A673 (cell line): ENCODE results near the gene VAMP3. TPM values are rescaled to one million over a fixed set of nuclear protein-coding genes. Genes with fewer than 3 reads are reported as not detected.

Experiments used
- BruUV-seq: library from RNA; stranded (reverse); fragments of 400-500 nt; replicated peaks from 2 replicates; lab custom pipeline; 2021; lab: Mats Ljungman, UMichigan
- CTCF ChIA-PET: fragments of 300-600 bp; sonication (Branson Sonifier 250); formaldehyde crosslinking; loops from one replicate; lab custom pipeline; 2022; ENCODE audit warnings: antibody characterized with exemption; lab: Charles Lee
- POLR2A ChIA-PET: fragments of 300-600 bp; sonication (Branson Sonifier 250); formaldehyde crosslinking; loops from one replicate; lab custom pipeline; 2022; ENCODE audit warnings: antibody characterized with exemption; ENCODE audit not compliant: low non-redundant PET; lab: Charles Lee
- DNase-seq: peaks from one replicate; pipeline ENCODE4 v3.0.0-alpha.2; 2015; ENCODE audit warnings: low spot score
- H3K27ac ChIP-seq: fragments of 200-600 bp; sonication (generic); 2 replicates; pipeline ENCODE4 v1.5.1; 2016; ENCODE audit warnings: mixed run types, low read depth, mild to moderate bottlenecking, mixed read lengths, antibody characterized with exemption, low read length; ENCODE audit not compliant: poor library complexity, severe bottlenecking
- H3K27me3 ChIP-seq: fragments of 200-600 bp; sonication (generic); replicated peaks from 2 replicates; pipeline ENCODE4 v1.6.1; 2017; ENCODE audit warnings: mixed run types, low read depth, mild to moderate bottlenecking, mixed read lengths, antibody characterized with exemption, low read length; ENCODE audit not compliant: insufficient read depth, poor library complexity
- H3K36me3 ChIP-seq: fragments of 200-600 bp; sonication (generic); 2 replicates; pipeline ENCODE4 v1.6.1; 2016; ENCODE audit warnings: mixed run types, mild to moderate bottlenecking, mixed read lengths, antibody characterized with exemption, low read length; ENCODE audit not compliant: insufficient read depth, poor library complexity, severe bottlenecking
- H3K4me1 ChIP-seq: fragments of 200-600 bp; sonication (generic); 2 replicates; pipeline ENCODE4 v1.6.1; 2017; ENCODE audit warnings: mixed run types, mild to moderate bottlenecking, mixed read lengths, antibody characterized with exemption, low read length; ENCODE audit not compliant: insufficient read depth, poor library complexity, severe bottlenecking
- H3K4me3 ChIP-seq: fragments of 200-600 bp; sonication (generic); 2 replicates; pipeline ENCODE4 v1.5.1; 2016; ENCODE audit warnings: low read depth, mixed run types, mild to moderate bottlenecking, mixed read lengths, low read length; ENCODE audit not compliant: poor library complexity, severe bottlenecking
- H3K9me3 ChIP-seq: fragments of 200-600 bp; sonication (generic); 2 replicates; pipeline ENCODE4 v1.6.1; 2016; ENCODE audit warnings: mixed run types, low read depth, mild to moderate bottlenecking, mixed read lengths, antibody characterized with exemption, low read length; ENCODE audit not compliant: poor library complexity, severe bottlenecking
- EZH2 ChIP-seq: fragments of 200-600 bp; sonication (generic); IDR thresholded peaks from 2 replicates; pipeline ENCODE4 v1.6.1; 2017; ENCODE audit warnings: borderline replicate concordance, low read depth, mild to moderate bottlenecking, mixed read lengths, antibody characterized with exemption, low read length; ENCODE audit not compliant: poor library complexity, severe bottlenecking
- intact Hi-C: fragments of 100-400 bp; cut with micrococcal nuclease; formaldehyde crosslinking; loops from one replicate; pipeline ENCODE4 v1.10.0; 2022; ENCODE audit not compliant: unreplicated experiment
- total RNA-seq: library from RNA; stranded (reverse); gene quantifications from 2 replicates; pipeline ENCODE4 v1.2.3, GENCODE V29; 2021
- TF ChIP-seq, protein P1 (sequence below): fragments of 300-800, 200-600 bp; sonication (generic); conservative IDR thresholded peaks from 2 replicates; pipeline ENCODE4 v1.5.1; 2017; ENCODE audit warnings: low read depth, mild to moderate bottlenecking, antibody characterized with exemption, low read length, moderate library complexity, mixed read lengths

VAMP3 gene
- total RNA-seq, 1 experiment from 2014 or later: 76.2 TPM

- BruUV-seq: no TSS peak
- TF ChIP-seq, protein P1, sequence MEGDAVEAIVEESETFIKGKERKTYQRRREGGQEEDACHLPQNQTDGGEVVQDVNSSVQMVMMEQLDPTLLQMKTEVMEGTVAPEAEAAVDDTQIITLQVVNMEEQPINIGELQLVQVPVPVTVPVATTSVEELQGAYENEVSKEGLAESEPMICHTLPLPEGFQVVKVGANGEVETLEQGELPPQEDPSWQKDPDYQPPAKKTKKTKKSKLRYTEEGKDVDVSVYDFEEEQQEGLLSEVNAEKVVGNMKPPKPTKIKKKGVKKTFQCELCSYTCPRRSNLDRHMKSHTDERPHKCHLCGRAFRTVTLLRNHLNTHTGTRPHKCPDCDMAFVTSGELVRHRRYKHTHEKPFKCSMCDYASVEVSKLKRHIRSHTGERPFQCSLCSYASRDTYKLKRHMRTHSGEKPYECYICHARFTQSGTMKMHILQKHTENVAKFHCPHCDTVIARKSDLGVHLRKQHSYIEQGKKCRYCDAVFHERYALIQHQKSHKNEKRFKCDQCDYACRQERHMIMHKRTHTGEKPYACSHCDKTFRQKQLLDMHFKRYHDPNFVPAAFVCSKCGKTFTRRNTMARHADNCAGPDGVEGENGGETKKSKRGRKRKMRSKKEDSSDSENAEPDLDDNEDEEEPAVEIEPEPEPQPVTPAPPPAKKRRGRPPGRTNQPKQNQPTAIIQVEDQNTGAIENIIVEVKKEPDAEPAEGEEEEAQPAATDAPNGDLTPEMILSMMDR: no peak
- TF ChIP-seq EZH2: no peak
- CTCF ChIA-PET: no interaction called here
- Histone ChIP-seq H3K36me3 (no peaks in the 10 kb centered on the region), H3K4me1 (no peaks in the 10 kb centered on the region), H3K27me3 (no peaks in the 10 kb centered on the region), H3K4me3 (no peak overlapping the region), H3K27ac (no peak overlapping the region), H3K9me3 (peaks cover 14% of the 10 kb centered on the region)
- POLR2A ChIA-PET: no interaction called here
- intact Hi-C loops: no loop called here
- no peak for DNase-seq
Measured at GRCh38 chr1:7795406-7795805, 24.3 kb downstream of the VAMP3 start.

DNA sequence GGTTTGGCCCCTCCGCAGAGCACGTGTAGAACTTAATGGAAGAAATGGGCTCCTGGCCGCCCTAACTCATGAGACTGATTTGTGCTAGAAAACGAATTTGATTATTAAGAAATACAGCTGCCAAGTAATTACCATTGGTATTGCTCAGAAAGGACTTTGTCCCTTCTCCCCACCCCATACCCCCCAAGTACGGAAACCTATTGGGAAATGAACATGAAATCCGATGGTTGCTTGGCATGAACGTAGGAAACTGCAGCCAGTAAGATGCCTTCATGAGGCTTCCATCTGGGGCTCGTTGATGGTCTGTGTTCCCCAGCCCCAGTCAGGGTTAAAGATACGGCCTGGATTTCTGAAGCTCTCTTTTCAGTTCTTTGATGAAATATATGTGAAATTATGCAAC, 34.4 kb downstream of the VAMP3 start:
- no peaks in the 10 kb centered on the region for H3K9me3 ChIP-seq
- no peak overlapping the region for H3K27ac ChIP-seq
- TF ChIP-seq, protein P1: no peak
- no peak for TF ChIP-seq EZH2
- no peak for DNase-seq
- intact Hi-C loops: no loop called here
- no peaks in the 10 kb centered on the region for H3K27me3 ChIP-seq
- no TSS peak for BruUV-seq
- ChIA-PET POLR2A (no interaction called here), CTCF (no interaction called here)
- H3K4me1 ChIP-seq: no peaks in the 10 kb centered on the region
- H3K36me3 ChIP-seq: no peaks in the 10 kb centered on the region
- H3K4me3 ChIP-seq: no peak overlapping the region

- Histone ChIP-seq H3K36me3 (no peaks in the 10 kb centered on the region), H3K9me3 (peaks cover 8% of the 10 kb centered on the region), H3K4me3 (no peak overlapping the region), H3K27me3 (no peaks in the 10 kb centered on the region), H3K4me1 (no peaks in the 10 kb centered on the region), H3K27ac (no peak overlapping the region)
- no peak for TF ChIP-seq EZH2
- TF ChIP-seq, protein P1: peak; percentile 72
- no TSS peak for BruUV-seq
- DNase-seq: peak; percentile 65
- intact Hi-C loops: loop anchor here (1.0 kb wide), 1 partner anchor 94 kb away; no protein-coding TSS in a partner anchor
- CTCF ChIA-PET: interaction anchor here (0.5 to 1.3 kb wide), 6 partner anchors 91 to 1351 kb away, joined by 3 to 15 read pairs (median 4); no protein-coding TSS in a partner anchor
- POLR2A ChIA-PET: interaction anchor here (0.5 to 0.7 kb wide), 2 partner anchors 253 to 1152 kb away, joined by 4 to 13 read pairs; no protein-coding TSS in a partner anchor
Measured at GRCh38 chr1:7808253-7808844, 37.3 kb downstream of the VAMP3 start.
